ENCODE results near the gene CENPP.

Gene CENPP

DNA sequence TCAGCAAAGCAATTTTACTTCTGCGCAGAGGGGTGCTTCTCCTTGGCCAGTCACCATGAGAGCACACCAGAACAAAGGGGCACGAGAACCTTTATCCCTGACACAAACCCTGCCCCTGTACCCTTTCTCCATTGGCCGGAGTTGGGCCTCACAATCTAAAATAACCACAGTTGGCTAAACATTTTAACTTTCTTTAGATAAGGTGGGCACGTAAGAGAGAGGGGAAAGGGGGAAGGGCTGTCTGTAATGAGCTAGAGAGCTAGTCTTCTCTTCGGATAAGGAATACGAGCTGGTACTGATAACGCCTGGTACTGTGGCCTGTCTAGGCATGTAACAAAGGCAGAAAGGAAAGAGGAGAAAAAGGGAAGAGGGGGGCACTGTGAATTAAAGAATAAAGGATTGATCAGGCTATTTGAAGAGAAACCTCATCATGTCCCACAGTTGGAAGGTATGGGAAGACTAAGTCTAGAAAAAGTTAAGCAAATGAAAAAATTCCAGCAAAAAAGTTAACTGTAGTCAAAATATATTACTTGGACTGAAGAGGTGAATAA, 30.4 kb upstream of the CENPP start:
- no peak for DNase-seq (ENCODE audit: extremely low spot score)
- POLR2A ChIA-PET, result no interaction called here
- TF ChIP-seq, protein P1, sequence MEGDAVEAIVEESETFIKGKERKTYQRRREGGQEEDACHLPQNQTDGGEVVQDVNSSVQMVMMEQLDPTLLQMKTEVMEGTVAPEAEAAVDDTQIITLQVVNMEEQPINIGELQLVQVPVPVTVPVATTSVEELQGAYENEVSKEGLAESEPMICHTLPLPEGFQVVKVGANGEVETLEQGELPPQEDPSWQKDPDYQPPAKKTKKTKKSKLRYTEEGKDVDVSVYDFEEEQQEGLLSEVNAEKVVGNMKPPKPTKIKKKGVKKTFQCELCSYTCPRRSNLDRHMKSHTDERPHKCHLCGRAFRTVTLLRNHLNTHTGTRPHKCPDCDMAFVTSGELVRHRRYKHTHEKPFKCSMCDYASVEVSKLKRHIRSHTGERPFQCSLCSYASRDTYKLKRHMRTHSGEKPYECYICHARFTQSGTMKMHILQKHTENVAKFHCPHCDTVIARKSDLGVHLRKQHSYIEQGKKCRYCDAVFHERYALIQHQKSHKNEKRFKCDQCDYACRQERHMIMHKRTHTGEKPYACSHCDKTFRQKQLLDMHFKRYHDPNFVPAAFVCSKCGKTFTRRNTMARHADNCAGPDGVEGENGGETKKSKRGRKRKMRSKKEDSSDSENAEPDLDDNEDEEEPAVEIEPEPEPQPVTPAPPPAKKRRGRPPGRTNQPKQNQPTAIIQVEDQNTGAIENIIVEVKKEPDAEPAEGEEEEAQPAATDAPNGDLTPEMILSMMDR (IDR thresholded peaks at IDR 0.05; ENCODE audit: control extremely low read depth, extremely low read depth, low read depth, missing control alignments), result no peak
- CTCF ChIA-PET, result interaction anchor here (1.5 kb wide), 1 partner anchor 31 kb away, joined by 4 read pairs; the partner anchor contains the start of gene CENPP

DNA sequence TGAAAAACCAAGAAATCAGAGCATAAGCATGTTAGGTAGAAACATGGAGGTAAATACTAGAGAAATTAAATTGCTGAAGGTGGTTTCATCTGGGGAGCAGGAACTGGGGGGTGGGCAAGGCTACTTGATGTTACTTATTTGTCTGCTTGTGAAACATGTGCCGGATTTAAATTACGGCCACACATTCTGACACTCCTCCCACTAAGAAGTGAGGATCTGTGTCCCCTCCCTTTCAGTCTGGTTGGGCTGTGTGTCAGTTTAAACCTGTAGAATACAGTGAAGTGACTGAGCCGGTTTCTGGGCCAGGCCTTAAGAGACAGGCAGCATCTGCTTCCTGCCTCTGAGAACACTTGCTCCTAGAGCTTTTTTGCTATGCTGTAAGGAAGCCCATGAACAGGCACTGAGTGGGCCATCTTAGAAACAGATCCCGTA, 29.9 kb upstream of the CENPP start:
- no peak for DNase-seq (ENCODE audit: extremely low spot score)
- TF ChIP-seq, protein P1 (IDR thresholded peaks at IDR 0.05; ENCODE audit: control extremely low read depth, extremely low read depth, low read depth, missing control alignments), result no peak
- POLR2A ChIA-PET, result no interaction called here
- CTCF ChIA-PET, result interaction anchor here (1.5 kb wide), 1 partner anchor 30 kb away, joined by 4 read pairs; the partner anchor contains the start of gene CENPP

DNA sequence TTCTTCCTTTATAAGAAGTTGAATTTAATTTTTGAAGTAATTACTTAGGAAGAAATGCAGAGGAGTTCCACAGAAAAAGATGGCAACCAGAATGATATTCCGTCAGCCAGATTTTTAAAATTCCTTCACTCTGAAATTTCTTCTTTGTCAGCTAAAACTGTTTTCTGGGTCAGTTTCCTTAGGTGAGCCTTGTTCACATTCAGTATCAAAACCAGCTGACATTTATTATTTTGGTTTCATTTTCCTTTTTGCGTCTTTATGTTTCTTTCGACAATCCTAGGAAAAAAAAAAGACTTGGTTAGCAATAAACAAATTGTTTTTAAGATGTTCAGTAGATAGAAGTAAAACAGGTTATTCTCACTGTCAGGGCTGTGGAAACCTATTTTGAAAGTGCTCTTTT, 28.1 kb upstream of the CENPP start:
- DNase-seq (ENCODE audit: extremely low spot score), result no peak
- TF ChIP-seq, protein P1 (IDR thresholded peaks at IDR 0.05; ENCODE audit: control extremely low read depth, extremely low read depth, low read depth, missing control alignments), result no peak
- CTCF ChIA-PET, result interaction anchor here (1.0 kb wide), 1 partner anchor 159 kb away, joined by 4 read pairs; no protein-coding TSS in a partner anchor
- POLR2A ChIA-PET, result no interaction called here

DNA sequence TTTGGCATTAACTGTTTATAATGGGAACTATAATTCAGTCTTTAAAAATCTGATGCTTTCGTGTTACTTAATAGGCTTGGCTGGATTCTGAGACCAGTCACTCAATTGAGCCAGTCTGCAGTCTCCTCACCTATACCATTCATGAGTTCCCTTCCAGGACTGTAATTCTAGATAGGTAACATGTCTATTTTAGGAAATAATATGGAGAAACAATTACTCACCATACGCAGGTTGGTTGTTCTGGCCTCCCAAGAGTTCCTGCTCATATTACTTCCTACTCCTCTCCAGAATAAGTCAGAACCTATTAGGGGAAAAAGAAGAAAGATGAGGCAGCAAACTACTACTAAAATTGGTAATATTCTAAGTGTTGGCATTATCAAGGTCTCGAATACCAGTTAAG, 27.7 kb upstream of the CENPP start:
- TF ChIP-seq, protein P1 (IDR thresholded peaks at IDR 0.05; ENCODE audit: control extremely low read depth, extremely low read depth, low read depth, missing control alignments), result no peak
- ChIA-PET CTCF (interaction anchor here (1.0 to 2.0 kb wide), 4 partner anchors 10 to 159 kb away, joined by 3 to 7 read pairs (median 4); no protein-coding TSS in a partner anchor), POLR2A (no interaction called here)
- DNase-seq (ENCODE audit: extremely low spot score), result no peak

DNA sequence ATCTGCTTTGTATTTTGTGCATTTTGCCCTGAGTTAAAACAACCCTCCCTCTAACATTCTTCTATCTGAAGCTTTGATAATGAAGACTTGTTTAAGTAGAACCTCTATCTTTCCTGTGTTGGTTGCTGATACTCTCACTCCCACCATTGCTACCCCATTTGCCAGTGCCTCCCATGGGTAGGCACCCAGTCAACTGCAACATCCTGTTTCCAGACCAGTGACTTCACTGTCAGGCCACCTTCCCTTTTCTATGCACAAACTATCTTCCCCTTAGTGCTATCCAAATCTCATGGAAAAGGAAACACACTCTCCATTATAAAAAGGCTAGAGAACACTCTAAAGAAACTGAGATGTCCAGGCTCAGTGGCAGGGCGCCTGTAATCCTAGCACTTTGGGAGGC, 26.6 kb upstream of the CENPP start:
- POLR2A ChIA-PET, result no interaction called here
- no peak for DNase-seq (ENCODE audit: extremely low spot score)
- CTCF ChIA-PET, result interaction anchor here (0.9 to 2.0 kb wide), 5 partner anchors 9 to 159 kb away, joined by 3 to 7 read pairs (median 5); partner anchors contain the start of genes CENPP and NOL8
- TF ChIP-seq, protein P1 (IDR thresholded peaks at IDR 0.05; ENCODE audit: control extremely low read depth, extremely low read depth, low read depth, missing control alignments), result no peak

DNA sequence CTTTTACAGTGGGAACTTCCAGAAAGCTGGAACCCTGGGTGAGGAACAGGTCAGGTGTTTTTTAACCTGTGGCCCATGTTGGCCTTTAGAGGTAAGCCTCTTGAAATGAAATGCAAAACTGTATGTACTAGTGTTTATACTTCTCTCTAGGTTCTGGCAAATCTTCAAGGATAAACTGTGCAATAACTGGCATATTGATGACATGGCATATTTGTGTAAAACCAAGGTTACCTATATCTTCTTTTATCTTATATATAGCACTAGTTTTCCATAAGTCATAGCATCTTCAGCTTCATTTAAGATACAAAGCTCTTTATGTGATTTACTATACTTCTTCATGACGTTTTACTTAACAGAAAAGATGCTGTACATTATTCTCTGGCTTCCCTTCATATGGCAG, 24.8 kb upstream of the CENPP start:
- TF ChIP-seq, protein P1 (IDR thresholded peaks at IDR 0.05; ENCODE audit: control extremely low read depth, extremely low read depth, low read depth, missing control alignments), result no peak
- ChIA-PET CTCF (interaction anchor here (1.4 to 2.7 kb wide), 3 partner anchors 10 to 25 kb away, joined by 3 to 10 read pairs (median 6); partner anchors contain the start of genes CENPP and NOL8), POLR2A (no interaction called here)
- DNase-seq (ENCODE audit: extremely low spot score), result no peak
